LNCAP (cell line): ENCODE results near the gene CNTN4.

Experiments
- CTCF ChIP-seq: fragments of 450-650 bp; IDR thresholded peaks from 2 replicates; pipeline ENCODE4 v1.5.1; 2017; ENCODE audit warnings: mild to moderate bottlenecking

The CNTN4 gene

GRCh38 chr3:2661078-2661477 is 562.4 kb downstream of the CNTN4 start:
- no peak for TF ChIP-seq CTCF

- no peak for TF ChIP-seq CTCF
Observed at GRCh38 chr3:2677501-2677900, 578.8 kb downstream of the CNTN4 start.

GRCh38 chr3:2680236-2680635 is 581.6 kb downstream of the CNTN4 start:
- no peak for TF ChIP-seq CTCF

GRCh38 chr3:2684046-2684445 is 585.4 kb downstream of the CNTN4 start:
- no peak for TF ChIP-seq CTCF

GRCh38 chr3:2686816-2687502 is 588.3 kb downstream of the CNTN4 start:
- TF ChIP-seq CTCF: no peak

GRCh38 chr3:2697589-2697988 is 598.9 kb downstream of the CNTN4 start:
- TF ChIP-seq CTCF: no peak

GRCh38 chr3:2701471-2701870 is 602.8 kb downstream of the CNTN4 start:
- no peak for TF ChIP-seq CTCF
